Stimulated activated CD8-positive, alpha-beta memory T cell treated with anti-CD3 and anti-CD28 coated beads, Interleukin-4, amount 100 ng/mL, for 1 hour (primary cell): ENCODE measurements around the gene LRRC49.
"Not testable (repeated sequence)": the region's sequence is repeated elsewhere in the genome, so short reads cannot be mapped to it uniquely, and the experiment has no call there.

Experiments used
- DNase-seq, 2 donors: peaks; one replicate each; pipeline ENCODE4 v3.0.0-alpha.2; 2020; ENCODE audit warnings: low read depth in 2 of 2, low spot score in 1 of 2

Gene LRRC49

GRCh38 chr15:70866982-70867641 is 25.5 kb upstream of the LRRC49 start:
- DNase-seq, result no peak

DNA sequence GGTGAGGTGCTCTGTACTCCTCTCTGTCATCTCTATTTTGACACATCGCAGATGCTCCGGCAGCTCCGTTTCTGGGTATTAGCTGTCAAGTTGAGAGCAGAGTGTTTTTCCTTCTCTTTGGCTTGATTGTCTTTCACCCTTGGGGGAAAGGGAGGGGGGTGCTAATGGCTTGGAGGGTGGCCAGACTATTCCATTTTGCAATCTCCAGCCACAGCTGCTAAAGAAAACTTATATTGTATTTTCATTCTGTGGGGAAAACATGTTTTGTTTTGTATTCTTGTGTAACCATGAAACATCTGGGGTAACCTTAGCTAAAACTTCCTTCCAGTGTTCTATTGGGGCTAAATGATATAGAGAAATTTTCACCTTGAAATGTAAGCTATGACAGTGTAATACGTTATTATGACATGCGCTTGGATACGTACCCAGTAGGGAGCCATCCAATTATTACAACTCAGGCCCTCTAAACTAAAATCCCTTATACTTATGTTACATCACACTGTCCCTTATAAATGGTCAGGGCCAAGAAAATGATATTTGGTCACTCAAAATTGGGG is 24.6 kb upstream of the LRRC49 start:
- no peak for DNase-seq

- DNase-seq, result no peak
Observed at GRCh38 chr15:70869346-70869745, 23.3 kb upstream of the LRRC49 start.

DNA sequence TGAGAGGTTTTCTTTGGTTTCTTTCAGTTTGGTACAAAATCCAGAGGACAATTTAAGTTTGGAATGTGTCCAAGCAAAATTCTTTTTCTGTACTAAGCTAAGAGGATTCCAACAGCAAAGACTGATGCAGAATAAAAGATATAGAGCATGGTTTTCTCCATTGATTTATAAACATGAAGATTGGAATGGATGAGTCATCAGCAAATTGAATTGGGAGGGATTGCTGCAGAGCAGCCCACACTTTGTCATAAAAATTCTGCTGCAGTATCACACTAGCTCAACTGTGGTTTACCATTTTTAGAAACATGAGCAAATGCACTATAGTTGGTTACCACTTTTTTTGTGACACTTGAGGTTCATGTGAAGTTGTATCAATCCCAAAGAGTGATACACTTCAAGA is 22.6 kb upstream of the LRRC49 start:
- DNase-seq, result no peak

DNA sequence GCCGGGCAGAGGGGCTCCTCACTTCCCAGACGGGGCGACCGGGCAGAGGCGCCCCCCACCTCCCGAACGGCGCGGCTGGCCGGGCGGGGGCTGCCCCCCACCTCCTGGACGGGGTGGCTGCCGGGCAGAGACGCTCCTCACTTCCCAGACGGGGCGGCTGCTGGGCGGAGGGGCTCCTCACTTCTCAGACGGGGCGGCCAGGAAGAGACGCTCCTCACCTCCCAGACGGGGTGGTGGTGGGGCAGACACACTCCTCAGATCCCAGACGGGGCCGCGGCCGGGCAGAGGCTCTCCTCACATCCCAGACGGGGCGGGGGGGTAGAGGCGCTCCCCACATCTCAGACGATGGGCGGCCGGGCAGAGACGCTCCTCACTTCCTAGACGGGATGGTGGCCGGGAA is 21.1 kb upstream of the LRRC49 start:
- DNase-seq, result not testable (repeated sequence)

- DNase-seq, result no peak
Observed at GRCh38 chr15:70873232-70874054, 19.2 kb upstream of the LRRC49 start.

DNA sequence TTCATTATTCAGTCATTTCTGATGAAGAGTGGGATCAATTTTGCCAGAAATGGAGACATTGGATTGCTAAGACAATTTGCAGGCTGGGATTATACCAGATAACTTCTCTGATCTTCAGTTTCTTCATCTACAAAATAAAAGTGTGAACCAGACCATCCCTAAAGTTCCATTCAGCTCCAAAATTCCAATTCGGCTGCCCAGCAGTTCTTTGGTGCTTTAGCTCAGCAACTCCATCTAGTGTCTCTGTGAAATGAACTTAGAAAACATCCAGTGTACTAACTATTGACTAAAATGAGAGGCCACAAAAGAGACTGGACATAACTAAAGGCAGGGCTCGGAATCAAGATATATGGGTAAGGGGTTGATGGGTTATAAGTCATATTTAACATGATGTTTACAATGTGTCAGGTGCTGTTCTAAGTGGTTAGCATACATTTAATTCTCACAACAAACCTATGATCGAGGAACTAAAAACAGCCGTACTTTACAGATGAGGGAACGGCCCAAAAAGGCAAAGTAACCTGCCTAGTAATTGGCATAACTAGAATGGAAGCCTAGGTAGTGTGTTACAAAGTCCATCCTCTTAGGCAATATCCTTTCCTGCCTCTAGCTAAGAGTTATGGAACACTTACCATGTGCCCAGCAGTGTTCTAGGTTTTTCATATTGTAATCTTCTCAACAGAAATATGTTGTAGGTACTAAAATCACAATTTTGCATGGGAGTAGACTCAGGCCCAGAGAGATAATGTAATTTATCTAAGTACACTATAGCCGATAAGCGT is 17.4 kb upstream of the LRRC49 start:
- no peak for DNase-seq

DNA sequence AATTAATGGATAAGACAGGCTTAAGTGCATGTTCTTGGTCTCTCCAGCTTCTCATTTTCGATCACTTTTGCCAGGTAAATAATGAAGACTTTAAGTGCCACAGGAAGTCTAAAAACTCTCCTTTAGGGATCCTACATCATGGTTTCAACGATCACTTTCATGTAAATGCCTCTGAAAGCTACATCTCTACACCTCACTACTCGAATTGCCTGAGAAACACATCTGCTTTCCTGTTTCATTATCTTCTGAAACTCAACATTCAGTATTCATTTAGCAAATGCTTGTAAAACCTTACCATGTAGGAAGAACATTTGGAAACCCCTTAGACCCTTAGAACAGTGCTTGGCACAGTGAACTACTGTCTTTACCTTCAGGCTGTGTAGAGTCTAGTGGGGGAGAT is 16.6 kb upstream of the LRRC49 start:
- no peak for DNase-seq

DNA sequence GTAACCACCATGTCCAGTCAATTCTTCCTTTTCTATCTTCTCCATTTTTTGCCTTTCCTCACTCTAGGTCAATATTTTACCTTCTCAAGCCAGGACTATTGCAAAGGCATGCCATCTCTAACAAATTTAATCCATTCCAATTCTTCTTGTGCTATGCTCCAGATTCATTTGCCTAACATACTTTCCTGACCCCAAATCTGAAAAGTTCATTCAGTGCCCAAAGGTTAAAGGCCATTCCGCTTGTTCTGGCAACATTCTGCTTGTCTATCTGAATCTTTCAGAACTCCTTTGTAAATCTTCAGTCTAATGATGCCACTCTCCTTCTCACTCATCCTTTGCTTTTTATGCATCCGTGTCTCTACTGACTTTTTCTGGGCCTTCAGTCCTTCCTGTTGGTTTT is 15.9 kb upstream of the LRRC49 start:
- DNase-seq, result no peak

GRCh38 chr15:70879401-70879800 is 13.2 kb upstream of the LRRC49 start:
- no peak for DNase-seq

DNA sequence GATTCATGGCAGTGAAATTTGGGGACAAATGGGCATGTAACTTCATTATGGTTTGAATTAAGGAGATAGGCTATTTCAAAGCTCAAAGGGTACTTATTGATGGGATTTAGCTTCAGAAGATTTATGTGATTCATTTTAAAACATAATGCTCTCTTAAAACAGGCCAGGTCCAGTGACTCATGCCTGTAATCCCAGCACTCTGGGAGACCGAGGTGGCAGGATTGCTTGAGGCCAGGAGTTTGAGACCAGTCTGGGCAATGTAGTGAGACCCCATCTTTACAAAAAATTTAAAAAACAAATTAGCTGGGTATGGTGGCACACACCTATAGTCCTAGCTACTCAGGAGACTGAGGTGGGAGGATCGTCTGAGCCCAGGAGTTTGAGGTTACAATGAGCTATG is 11.8 kb upstream of the LRRC49 start:
- no peak for DNase-seq

GRCh38 chr15:70882361-70882760 is 10.3 kb upstream of the LRRC49 start:
- DNase-seq, result no peak

- no peak for DNase-seq
Observed at GRCh38 chr15:70892912-70893560, 410 bp downstream of the LRRC49 start.

DNA sequence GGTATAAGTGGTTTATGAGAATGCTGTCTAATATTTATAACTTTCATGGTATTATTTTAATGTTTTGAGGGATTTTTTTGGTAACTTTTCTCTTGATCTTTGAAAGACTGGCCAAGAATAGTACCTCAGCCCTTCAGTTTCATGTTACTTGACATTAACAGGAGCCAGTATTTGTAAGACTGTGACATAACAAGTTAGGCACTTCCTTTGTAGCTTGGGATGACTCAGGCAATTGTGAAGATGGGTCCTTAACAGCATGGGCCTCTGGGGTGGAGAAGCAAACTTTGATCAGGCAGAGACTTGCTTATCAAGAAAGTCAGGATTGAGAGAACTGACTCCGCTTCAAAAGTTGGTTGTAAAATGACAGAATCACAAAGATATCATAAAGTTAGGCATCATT is 9.5 kb downstream of the LRRC49 start:
- no peak for DNase-seq

DNA sequence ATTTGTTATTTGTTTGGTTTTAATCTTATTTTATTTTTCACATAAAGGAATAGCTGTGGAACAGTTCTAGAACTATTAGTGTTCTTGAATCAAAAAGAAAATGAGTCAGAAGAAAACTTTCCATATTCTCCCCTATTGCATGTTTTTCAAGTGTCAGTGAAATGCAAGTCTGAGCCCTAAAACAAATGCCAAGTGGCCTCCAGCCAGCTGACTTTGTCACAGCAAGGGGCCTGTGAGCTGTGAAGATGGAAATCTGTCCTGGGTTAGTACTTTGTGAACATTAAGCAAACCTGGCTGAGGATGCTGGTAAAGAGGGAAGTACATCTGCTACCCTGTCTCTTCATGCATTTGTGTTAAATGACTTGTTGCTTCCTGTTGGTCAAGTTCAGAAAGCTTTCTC is 14.2 kb downstream of the LRRC49 start:
- no peak for DNase-seq

GRCh38 chr15:70907784-70908471 is 15.3 kb downstream of the LRRC49 start:
- no peak for DNase-seq

DNA sequence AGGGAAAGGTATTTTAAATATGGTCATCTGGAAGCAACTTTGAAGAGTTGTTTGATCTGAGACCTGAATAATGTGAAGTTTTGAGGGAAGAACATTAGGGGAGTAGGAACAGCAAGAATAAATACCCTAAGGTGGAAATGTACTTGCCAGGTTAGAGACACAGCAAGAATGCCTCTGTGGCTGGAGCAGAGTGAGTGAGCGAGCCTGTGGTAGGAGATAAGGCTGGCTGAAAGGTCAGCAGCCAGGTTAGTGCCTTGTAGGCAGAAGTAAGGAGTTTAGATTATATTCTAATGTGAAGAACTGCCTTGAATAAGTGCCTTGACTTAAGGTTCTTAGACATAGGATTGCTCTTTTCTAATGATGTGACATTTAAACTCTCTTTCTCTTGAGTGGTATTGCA is 18.3 kb downstream of the LRRC49 start:
- no peak for DNase-seq

- no peak for DNase-seq
Observed at GRCh38 chr15:70912187-70912586, 19.6 kb downstream of the LRRC49 start.

DNA sequence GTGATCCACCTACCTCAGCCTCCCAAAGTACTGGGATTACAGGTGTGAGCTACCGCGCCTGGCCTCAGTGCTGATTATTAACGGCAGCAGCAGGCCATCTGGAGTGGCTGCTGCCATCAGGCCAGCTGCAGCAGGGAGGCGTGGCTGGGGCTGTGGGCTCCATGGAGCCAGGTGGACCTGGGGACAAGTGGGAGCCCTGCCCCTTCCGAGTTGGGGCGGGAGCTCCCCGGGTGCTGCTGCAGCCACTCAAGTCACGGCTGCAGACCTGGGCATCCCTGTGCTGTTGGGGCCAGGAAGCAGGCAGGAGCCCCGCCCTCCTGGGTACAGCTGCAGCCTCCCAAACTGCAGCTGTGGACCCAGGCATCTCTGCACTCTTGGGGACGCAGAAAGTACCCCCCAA is 23.9 kb downstream of the LRRC49 start:
- DNase-seq, result no peak

DNA sequence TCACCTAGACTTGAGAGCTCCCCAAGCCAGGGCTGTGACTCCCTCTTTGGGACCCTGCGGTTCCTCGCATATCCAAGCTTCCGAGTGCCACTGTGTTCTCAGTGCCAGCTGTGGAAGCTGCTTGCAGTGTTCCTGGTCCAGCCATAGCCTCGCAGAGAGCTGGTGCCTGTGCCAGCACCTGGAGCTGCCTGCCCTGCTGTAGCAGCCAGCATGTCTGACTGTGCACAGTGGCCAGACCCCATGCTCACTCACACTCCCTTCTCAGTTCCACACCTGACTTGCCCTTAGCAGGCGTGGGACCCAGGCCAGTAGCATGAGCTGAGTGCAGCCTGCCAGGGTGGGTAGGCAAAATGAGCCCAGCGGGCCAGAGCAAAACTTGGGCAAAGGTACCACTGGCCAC is 25.3 kb downstream of the LRRC49 start:
- no peak for DNase-seq
